Tracheal epithelial cell (primary cell): ENCODE measurements around the gene ADORA2B. TPM values are rescaled to one million over a fixed set of nuclear protein-coding genes. Genes with fewer than 3 reads are reported as not detected.

Experiments
- total RNA-seq: library from RNA; depleted of rRNA; stranded (reverse); fragments of >200 nt; gene quantifications from 2 replicates; pipeline ENCODE4 v1.2.1, GENCODE V29; 2014

Gene ADORA2B
- 34.7 and 45.6 TPM in 2 replicates for total RNA-seq

GRCh38 chr17:15944759-15945526 lies at the start of gene ADORA2B:
ADORA2B (plus strand) TSS chr17:15945130; CDS start chr17:15945249, 119 bp downstream.

DNA sequence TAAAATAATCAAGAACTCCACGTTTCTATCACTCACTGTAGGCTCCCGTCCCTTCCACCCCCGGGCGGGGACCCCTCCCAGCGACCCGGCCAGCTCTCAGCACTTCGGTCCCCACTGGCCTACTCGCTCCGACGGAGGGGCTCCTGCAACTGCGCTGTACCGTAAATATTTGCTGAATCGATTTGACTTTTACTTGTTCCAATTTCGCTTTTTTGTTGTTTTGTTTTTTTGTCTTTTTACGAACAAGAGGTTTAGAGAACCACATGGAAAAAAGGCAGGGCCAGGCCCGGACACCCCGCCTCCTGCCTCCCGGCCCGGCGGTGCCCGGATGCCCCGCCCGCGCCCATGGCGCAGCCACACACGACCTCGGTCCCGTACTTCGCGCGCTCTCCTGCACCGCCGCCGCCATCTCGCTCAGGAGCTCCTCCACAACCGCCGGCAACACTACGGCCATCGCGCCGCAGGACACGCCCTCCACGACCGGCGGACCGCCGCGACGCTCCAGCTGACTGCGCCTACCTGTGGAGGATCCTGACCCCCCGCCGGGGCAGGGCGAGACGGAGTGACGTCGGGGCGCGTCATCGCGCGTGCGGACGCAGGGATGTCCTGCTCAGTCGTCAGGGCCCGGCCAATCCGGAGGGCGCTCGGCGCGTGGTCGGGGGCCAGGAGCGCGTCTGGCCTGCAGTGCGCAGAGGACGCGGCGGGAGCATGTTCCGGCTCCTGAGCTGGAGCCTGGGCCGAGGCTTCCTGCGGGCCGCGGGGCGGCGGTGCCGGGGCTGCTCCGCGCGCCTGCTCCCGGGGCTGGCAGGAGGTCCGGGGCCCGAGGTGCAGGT lies 54.4 kb downstream of the ADORA2B start, which contains the start of the genes TTC19 and ZSWIM7:
Gene TTC19 (plus strand): TSS at position 684 of the 833 bp plus-strand sequence. CDS start 25 bp downstream, at position 709.
Gene ZSWIM7 (minus strand): TSS at position 564 of the 833 bp plus-strand sequence. CDS start 110 bp downstream, at position 454.

Other genes starting within 250 kb of the ADORA2B start
- gene ZNF286A, start 245.4 kb upstream of the ADORA2B start, total RNA-seq: 19.6 and 33.7 TPM in 2 replicates
- not detected in 2 replicates for gene TBC1D26, start 212.8 kb upstream of the ADORA2B start, total RNA-seq
- gene ZSWIM7, start 54.6 kb downstream of the ADORA2B start, total RNA-seq: 18.5 and 18.6 TPM in 2 replicates
- gene TTC19, start 54.7 kb downstream of the ADORA2B start, total RNA-seq: 50.1 and 106 TPM in 2 replicates